Kidney (tissue), 14 donors: Measurements from ENCODE around the gene MINAR2. TPM values are rescaled to one million over a fixed set of nuclear protein-coding genes. Genes with fewer than 3 reads are reported as not detected.

Experiments used
- DNase-seq, 5 donors: peaks; one replicate each; pipeline ENCODE4 v3.0.0-alpha.2; 2013 to 2020
- FAIRE-seq: peaks from 2 replicates; lab custom pipeline; 2012; peaks lifted over from hg19 to GRCh38; lab: Jason Lieb, UNC
- H3K27ac ChIP-seq, 2 donors: one replicate each; pipeline ENCODE4 v1.7.0; 2013; ENCODE audit warnings: low read depth in 2 of 2, low read length in 2 of 2, inconsistent platforms in 1 of 2
- H3K27me3 ChIP-seq: one replicate; pipeline ENCODE4 v1.7.1; 2013; ENCODE audit warnings: low read length, inconsistent platforms; ENCODE audit not compliant: control insufficient read depth, insufficient read depth
- H3K36me3 ChIP-seq, 3 donors: one replicate each; pipeline versions ENCODE4 v1.7.0 to v1.7.1; 2013; ENCODE audit warnings: low read length in 3 of 3, control low read depth in 1 of 3, inconsistent platforms in 1 of 3; ENCODE audit not compliant: insufficient read depth in 3 of 3, control insufficient read depth in 2 of 3
- H3K4me1 ChIP-seq, 3 donors: one replicate each; pipeline versions ENCODE4 v1.7.0 to v1.7.1; 2013; ENCODE audit warnings: low read length in 3 of 3, inconsistent platforms in 1 of 3, low read depth in 1 of 3; ENCODE audit not compliant: control insufficient read depth in 2 of 3, insufficient read depth in 2 of 3
- H3K4me3 ChIP-seq, 3 donors: one replicate each; pipeline versions ENCODE4 v1.7.0 to v1.8.1; 2013; ENCODE audit warnings: low read length in 3 of 3, control low read depth in 1 of 3, inconsistent platforms in 1 of 3
- H3K9ac ChIP-seq, 3 donors: one replicate each; pipeline versions ENCODE4 v1.7.0 to v1.7.1; 2013; ENCODE audit warnings: low read length in 3 of 3, control low read depth in 1 of 3, inconsistent platforms in 1 of 3
- H3K9me3 ChIP-seq, 3 donors: one replicate each; pipeline versions ENCODE4 v1.7.0 to v1.7.1; 2013; ENCODE audit warnings: low read length in 3 of 3, control low read depth in 1 of 3, inconsistent platforms in 1 of 3; ENCODE audit not compliant: control insufficient read depth in 2 of 3, insufficient read depth in 1 of 3
- CTCF ChIP-seq: IDR thresholded peaks from 3 replicates; pipeline ENCODE4 v1.5.1; 2012; ENCODE audit warnings: mild to moderate bottlenecking, moderate library complexity, borderline replicate concordance; ENCODE audit not compliant: insufficient read depth; ENCODE audit errors: extremely low read depth
- intact Hi-C: fragments of 100-400 bp; cut with DNase I; formaldehyde crosslinking; loops from one replicate; pipeline ENCODE4 v1.11.1; 2022
- polyA plus RNA-seq: library from polyadenylated mRNA; stranded (reverse); fragments of 350-450 nt; fragmentation: Illumina TruSeq; extraction: RNeasy Lipid Tissue Mini Kit (QIAGEN cat#74804); gene quantifications from one replicate; pipeline ENCODE4 v1.2.3, GENCODE V29; 2014; ENCODE audit warnings: low read depth, low replicate concordance; ENCODE audit not compliant: insufficient read depth
- total RNA-seq: library from RNA; stranded (reverse); fragmentation: NEBNext Ultra II Directional; extraction: Animal tissue kit (Norgen Biotek cat#: 25700); gene quantifications from one replicate; pipeline ENCODE4 v1.2.1, GENCODE V29; 2021
- donor health status: control.
- donor health status: control.
- donor health status: control.
- donor health status: control.
- donor health status: control.
- donor health status: DM: yes; HTN: yes; CAD: no.
- donor health status: Normal renal cell carcinoma (clear cell type).

Gene MINAR2
- total and polyA plus RNA-seq, 2 donors from 2014 or later = not detected

- TF ChIP-seq CTCF = no peak
- Histone ChIP-seq H3K27ac (no peak overlapping the region), H3K36me3 (no peaks in the 10 kb centered on the region), H3K4me3 (no peak overlapping the region), H3K4me1 (no peaks in the 10 kb centered on the region), H3K9ac (no peak overlapping the region), H3K9me3 (no peaks in the 10 kb centered on the region), H3K27me3 (no peaks in the 10 kb centered on the region)
- DNase-seq = no peak
- FAIRE-seq = no peak
- intact Hi-C loops = no loop called here
Observed at GRCh38 chr5:129807162-129807814, 59.4 kb downstream of the MINAR2 start.

Other genes with a start within 250 kb of the MINAR2 start
- 3.0 TPM for gene CHSY3, start 156.4 kb downstream of the MINAR2 start, total RNA-seq
- 0.13 TPM for gene CHSY3, start 156.4 kb downstream of the MINAR2 start, polyA plus RNA-seq